ENCODE measurements around the gene LRP6.

LRP6 gene

GRCh38 chr12:12099102-12099501 lies 167.7 kb downstream of the LRP6 start:
- H3K79me2 ChIP-seq (ENCODE audit: control insufficient read depth, low read length) = no peaks in the 10 kb centered on the region
- H3K4me3 ChIP-seq (ENCODE audit: low read length) = no peak overlapping the region
- no peak overlapping the region for H3K27ac ChIP-seq (ENCODE audit: low read depth, low read length)
- peaks cover 3% of the 10 kb centered on the region; the same call in 1 of the 2 replicates for H3K27me3 ChIP-seq (ENCODE audit: control insufficient read depth, low read length)
- no peaks in the 10 kb centered on the region for H3K4me1 ChIP-seq (ENCODE audit: control insufficient read depth, low read length)
- no peaks in the 10 kb centered on the region for H3F3A ChIP-seq (ENCODE audit: control insufficient read depth, insufficient read depth)
- no peaks in the 10 kb centered on the region for H3K9me2 ChIP-seq (replicated peaks; ENCODE audit: control insufficient read depth, low read length)
- no peak for TF ChIP-seq EZH2phosphoT487 (IDR thresholded peaks at IDR 0.05; ENCODE audit: borderline replicate concordance, low read length)
- TF ChIP-seq, protein P1, sequence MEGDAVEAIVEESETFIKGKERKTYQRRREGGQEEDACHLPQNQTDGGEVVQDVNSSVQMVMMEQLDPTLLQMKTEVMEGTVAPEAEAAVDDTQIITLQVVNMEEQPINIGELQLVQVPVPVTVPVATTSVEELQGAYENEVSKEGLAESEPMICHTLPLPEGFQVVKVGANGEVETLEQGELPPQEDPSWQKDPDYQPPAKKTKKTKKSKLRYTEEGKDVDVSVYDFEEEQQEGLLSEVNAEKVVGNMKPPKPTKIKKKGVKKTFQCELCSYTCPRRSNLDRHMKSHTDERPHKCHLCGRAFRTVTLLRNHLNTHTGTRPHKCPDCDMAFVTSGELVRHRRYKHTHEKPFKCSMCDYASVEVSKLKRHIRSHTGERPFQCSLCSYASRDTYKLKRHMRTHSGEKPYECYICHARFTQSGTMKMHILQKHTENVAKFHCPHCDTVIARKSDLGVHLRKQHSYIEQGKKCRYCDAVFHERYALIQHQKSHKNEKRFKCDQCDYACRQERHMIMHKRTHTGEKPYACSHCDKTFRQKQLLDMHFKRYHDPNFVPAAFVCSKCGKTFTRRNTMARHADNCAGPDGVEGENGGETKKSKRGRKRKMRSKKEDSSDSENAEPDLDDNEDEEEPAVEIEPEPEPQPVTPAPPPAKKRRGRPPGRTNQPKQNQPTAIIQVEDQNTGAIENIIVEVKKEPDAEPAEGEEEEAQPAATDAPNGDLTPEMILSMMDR (IDR thresholded peaks at IDR 0.05; ENCODE audit: low read depth, low read length, poor library complexity, severe bottlenecking) = no peak
- no peaks in the 10 kb centered on the region for H3K36me3 ChIP-seq (ENCODE audit: control insufficient read depth, low read length)
- no peaks in the 10 kb centered on the region for H3K9me3 ChIP-seq (ENCODE audit: control insufficient read depth, insufficient read depth, low read length)
- H3K4me2 ChIP-seq (ENCODE audit: low read length) = no peak overlapping the region
- no peaks in the 10 kb centered on the region for H4K20me1 ChIP-seq (ENCODE audit: control insufficient read depth, insufficient read depth, low read depth, low read length)

DNA sequence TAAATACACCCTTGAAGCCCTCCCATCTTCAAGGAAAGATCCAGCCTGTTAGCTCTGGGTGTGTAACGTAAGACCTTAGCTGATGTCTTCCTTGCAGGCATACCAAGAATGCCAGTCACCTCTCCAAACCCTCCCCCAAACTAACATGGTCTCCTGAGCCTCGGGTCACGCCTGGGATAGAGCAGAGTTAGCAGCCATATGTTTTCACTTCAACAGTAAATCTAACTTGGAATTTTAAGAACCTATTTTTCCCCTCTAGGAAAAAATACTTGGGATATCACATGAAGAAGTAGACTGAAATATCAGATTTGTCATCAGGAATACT lies 168.2 kb downstream of the LRP6 start:
- no peaks in the 10 kb centered on the region for H3K9me3 ChIP-seq (ENCODE audit: control insufficient read depth, insufficient read depth, low read length)
- no peak overlapping the region for H3K4me2 ChIP-seq (ENCODE audit: low read length)
- H4K20me1 ChIP-seq (ENCODE audit: control insufficient read depth, insufficient read depth, low read depth, low read length) = no peaks in the 10 kb centered on the region
- H3K79me2 ChIP-seq (ENCODE audit: control insufficient read depth, low read length) = no peaks in the 10 kb centered on the region
- H3F3A ChIP-seq (ENCODE audit: control insufficient read depth, insufficient read depth) = no peaks in the 10 kb centered on the region
- no peaks in the 10 kb centered on the region for H3K36me3 ChIP-seq (ENCODE audit: control insufficient read depth, low read length)
- no peaks in the 10 kb centered on the region for H3K4me1 ChIP-seq (ENCODE audit: control insufficient read depth, low read length)
- H3K27me3 ChIP-seq (ENCODE audit: control insufficient read depth, low read length) = peaks cover 3% of the 10 kb centered on the region; the same call in 1 of the 2 replicates
- TF ChIP-seq EZH2phosphoT487 (IDR thresholded peaks at IDR 0.05; ENCODE audit: borderline replicate concordance, low read length) = no peak
- TF ChIP-seq, protein P1 (IDR thresholded peaks at IDR 0.05; ENCODE audit: low read depth, low read length, poor library complexity, severe bottlenecking) = no peak
- H3K4me3 ChIP-seq (ENCODE audit: low read length) = no peak overlapping the region
- no peaks in the 10 kb centered on the region for H3K9me2 ChIP-seq (replicated peaks; ENCODE audit: control insufficient read depth, low read length)
- H3K27ac ChIP-seq (ENCODE audit: low read depth, low read length) = no peak overlapping the region

GRCh38 chr12:12097891-12098690 lies 168.8 kb downstream of the LRP6 start:
- Histone ChIP-seq H3K4me2 (ENCODE audit: low read length) (no peak overlapping the region), H3K9me3 (ENCODE audit: control insufficient read depth, insufficient read depth, low read length) (no peaks in the 10 kb centered on the region), H3K4me1 (ENCODE audit: control insufficient read depth, low read length) (no peaks in the 10 kb centered on the region), H4K20me1 (ENCODE audit: control insufficient read depth, insufficient read depth, low read depth, low read length) (no peaks in the 10 kb centered on the region), H3K36me3 (ENCODE audit: control insufficient read depth, low read length) (no peaks in the 10 kb centered on the region), H3K27me3 (ENCODE audit: control insufficient read depth, low read length) (peaks cover 3% of the 10 kb centered on the region; the same call in 1 of the 2 replicates), H3K9me2 (replicated peaks; ENCODE audit: control insufficient read depth, low read length) (no peaks in the 10 kb centered on the region), H3K27ac (ENCODE audit: low read depth, low read length) (no peak overlapping the region), H3K4me3 (ENCODE audit: low read length) (no peak overlapping the region), H3F3A (ENCODE audit: control insufficient read depth, insufficient read depth) (no peaks in the 10 kb centered on the region), H3K79me2 (ENCODE audit: control insufficient read depth, low read length) (no peaks in the 10 kb centered on the region)
- TF ChIP-seq, protein P1 (IDR thresholded peaks at IDR 0.05; ENCODE audit: low read depth, low read length, poor library complexity, severe bottlenecking) = no peak
- TF ChIP-seq EZH2phosphoT487 (IDR thresholded peaks at IDR 0.05; ENCODE audit: borderline replicate concordance, low read length) = no peak
